HepG2 (cell line): ENCODE results near the gene GPR83. TPM values are rescaled to one million over a fixed set of nuclear protein-coding genes. Genes with fewer than 3 reads are reported as not detected.

ENCODE experiments used
- ATAC-seq: fragments of 200-7000 bp; cut with Tn5 transposase; 3 replicates; pipeline ENCODE4 v1.9.1; 2020; ENCODE audit warnings: mild to moderate bottlenecking, moderate library complexity
- BruUV-seq: library from RNA; stranded (reverse); fragments of 400-500 nt; replicated peaks from 2 replicates; lab custom pipeline; 2021; lab: Mats Ljungman, UMichigan
- CTCF ChIA-PET: fragments of 300-600 bp; formaldehyde crosslinking; extraction: SDS; loops from one replicate; lab custom pipeline; 2021; ENCODE audit warnings: low total read pairs, inconsistent platforms, low intra/inter-chr PET ratio; lab: Yijun Ruan, JAX
- POLR2A ChIA-PET: fragments of 350-600 bp; sonication (Branson Sonifier 250); formaldehyde crosslinking; loops from one replicate; lab custom pipeline; 2020; ENCODE audit warnings: antibody characterized with exemption, inconsistent platforms; lab: Yijun Ruan, JAX
- DNase-seq: peaks from one replicate; pipeline ENCODE4 v3.0.0-alpha.2; 2015; ENCODE audit warnings: low spot score
- FAIRE-seq: peaks from 3 replicates; lab custom pipeline; 2011; peaks lifted over from hg19 to GRCh38; lab: Jason Lieb, UNC
- H2AFZ ChIP-seq: one replicate; pipeline ENCODE4 v1.6.1; 2011; ENCODE audit warnings: low read length, inconsistent platforms
- H3K27ac ChIP-seq: fragments of 300-600 bp; 3 replicates; pipeline ENCODE4 v1.8.0; 2011; ENCODE audit warnings: mixed run types, mild to moderate bottlenecking, mixed read lengths, low read length, inconsistent platforms; ENCODE audit not compliant: insufficient read depth; ENCODE audit errors: extremely low read length
- H3K27me3 ChIP-seq, 2 experiments: fragments of 200-600 bp in 1 of 2; 2 replicates in 1 of 2; 3 replicates in 1 of 2; pipeline versions ENCODE4 v1.6.0 to v1.8.0; 2011; ENCODE audit warnings: low read length in 2 of 2, mild to moderate bottlenecking in 2 of 2, moderate library complexity in 2 of 2, inconsistent platforms in 1 of 2; ENCODE audit not compliant: insufficient read depth in 2 of 2, control insufficient read depth in 1 of 2
- H3K36me3 ChIP-seq, 2 experiments: fragments of 200-600 bp in 1 of 2; replicated peaks in 1 of 2; 2 replicates in 1 of 2; 3 replicates in 1 of 2; pipeline versions ENCODE4 v1.5.1 to v1.8.0; 2011; ENCODE audit warnings: low read length in 2 of 2, inconsistent platforms in 1 of 2; ENCODE audit not compliant: insufficient read depth in 2 of 2, control insufficient read depth in 1 of 2
- H3K4me1 ChIP-seq: 2 replicates; pipeline ENCODE4 v1.5.1; 2012; ENCODE audit warnings: low read length, inconsistent platforms; ENCODE audit not compliant: insufficient read depth
- H3K4me2 ChIP-seq: 2 replicates; pipeline ENCODE4 v1.6.0; 2011; ENCODE audit warnings: low read depth, low read length, inconsistent platforms
- H3K4me3 ChIP-seq, 3 experiments: fragments of 200-600 bp in 1 of 3; sonication (generic), shearing (Covaris generic) in 1 of 3; replicated peaks in 1 of 3; 2 replicates each; pipeline ENCODE4 v1.5.1; 2011 to 2016; ENCODE audit warnings: low read length in 3 of 3, inconsistent platforms in 2 of 3, low read depth in 2 of 3, mild to moderate bottlenecking in 2 of 3, control low read depth in 1 of 3, mixed read lengths in 1 of 3; ENCODE audit not compliant: insufficient read depth in 1 of 3
- H3K79me2 ChIP-seq: one replicate; pipeline ENCODE4 v1.6.1; 2011; ENCODE audit warnings: low read length, inconsistent platforms; ENCODE audit not compliant: insufficient read depth
- H3K9ac ChIP-seq: 2 replicates; pipeline ENCODE4 v1.6.0; 2011; ENCODE audit warnings: mild to moderate bottlenecking, low read depth, low read length, inconsistent platforms; ENCODE audit not compliant: insufficient read depth
- H3K9me3 ChIP-seq: 2 replicates; pipeline ENCODE4 v1.5.1; 2012; ENCODE audit warnings: mild to moderate bottlenecking, low read length
- H4K20me1 ChIP-seq: 2 replicates; pipeline ENCODE4 v1.6.0; 2011; ENCODE audit warnings: inconsistent platforms, mild to moderate bottlenecking, low read length, moderate library complexity; ENCODE audit not compliant: insufficient read depth
- ATF4 ChIP-seq, 2 experiments: fragments of 450-650 bp in 1 of 2; sonication (generic) in 1 of 2; formaldehyde crosslinking; IDR thresholded peaks; 2 replicates each; pipeline versions ENCODE4 v1.5.0 to v1.8.0; 2020 to 2022; ENCODE audit warnings: mild to moderate bottlenecking in 1 of 2, missing genetic modification reagents in 1 of 2
- DR1 ChIP-seq: sonication (generic); formaldehyde crosslinking; IDR thresholded peaks from 2 replicates; pipeline ENCODE4 v1.8.0; 2021; ENCODE audit warnings: mild to moderate bottlenecking, missing genetic modification reagents, inconsistent platforms
- GATAD2A ChIP-seq: IDR thresholded peaks from 2 replicates; pipeline ENCODE4 v1.6.1; 2016
- HMG20A ChIP-seq: IDR thresholded peaks from 2 replicates; pipeline ENCODE4 v1.6.1; 2016; ENCODE audit warnings: borderline replicate concordance
- MAF1 ChIP-seq: sonication (generic); formaldehyde crosslinking; IDR thresholded peaks from 2 replicates; pipeline ENCODE4 v1.5.0; 2020; ENCODE audit warnings: missing genetic modification reagents, borderline replicate concordance
- TBX3 ChIP-seq: fragments of 450-650 bp; IDR thresholded peaks from 2 replicates; pipeline ENCODE4 v1.6.1; 2017; ENCODE audit warnings: antibody characterized with exemption, mild to moderate bottlenecking, inconsistent platforms, borderline replicate concordance
- U2AF2 ChIP-seq: fragments of 200-400 bp; formaldehyde crosslinking; IDR thresholded peaks from 2 replicates; pipeline ENCODE4 v1.6.1; 2017; ENCODE audit warnings: low read depth, mild to moderate bottlenecking, low read length
- UBTF ChIP-seq: sonication (generic); formaldehyde crosslinking; IDR thresholded peaks from 2 replicates; pipeline ENCODE4 v1.4.0; 2020; ENCODE audit warnings: mild to moderate bottlenecking, missing genetic modification reagents
- ZNF598 ChIP-seq: sonication (generic); formaldehyde crosslinking; IDR thresholded peaks from 2 replicates; pipeline ENCODE4 v1.5.1; 2020; ENCODE audit warnings: mild to moderate bottlenecking, missing genetic modification reagents, borderline replicate concordance
- WGBS: methylation state at CpG from one replicate; pipeline ENCODE4 v1.1.6; 2017; ENCODE audit warnings: low lambda C conversion rate; 5-methylcytosine and 5-hydroxymethylcytosine counted together
- in situ Hi-C: cut with HindIII; loops from 2 replicates; pipeline ENCODE4 v1.10.0; 2017; ENCODE audit warnings: low pct_unique_long_range_greater_than_20kb; ENCODE audit not compliant: extremely low pct_ligation_motif_present
- intact Hi-C: fragments of 100-400 bp; cut with micrococcal nuclease; formaldehyde crosslinking; loops from one replicate; pipeline ENCODE4 v1.10.0; 2022; ENCODE audit not compliant: unreplicated experiment
- polyA plus RNA-seq, 8 experiments: library from polyadenylated mRNA; depleted of rRNA in 3 of 8; stranded (reverse) in 7 of 8; unstranded in 1 of 8; fragments of >200 nt; fragmentation: Illumina TruSeq in 4 of 8; extraction: Trizol in 4 of 8; gene quantifications; 2 replicates each; pipeline versions ENCODE4 v1.2.1 to v1.2.3, GENCODE V29; 2011 to 2016; ENCODE audit warnings: low read depth in 4 of 8, missing spikeins in 1 of 8, mixed read lengths in 1 of 8; ENCODE audit not compliant: insufficient read depth in 1 of 8
- total RNA-seq, 5 experiments: library from RNA; depleted of rRNA; stranded (reverse); fragments of >200 nt; fragmentation: Illumina TruSeq; extraction: Trizol; gene quantifications; 2 replicates each; pipeline ENCODE4 v1.2.3, GENCODE V29; 2016; ENCODE audit warnings: low read depth in 1 of 5
- TF ChIP-seq, protein P1 (sequence below): IDR thresholded peaks from 2 replicates; pipeline ENCODE4 v1.6.1; 2016
- TF ChIP-seq, protein P2 (sequence below): sonication (generic); formaldehyde crosslinking; IDR thresholded peaks from 2 replicates; pipeline ENCODE4 v1.4.0; 2020; ENCODE audit warnings: missing genetic modification reagents
- TF ChIP-seq, protein P3 (sequence below): sonication (generic); formaldehyde crosslinking; IDR thresholded peaks from 2 replicates; pipeline ENCODE4 v1.5.0; 2020; ENCODE audit warnings: mild to moderate bottlenecking, missing genetic modification reagents

GPR83 gene
- total and polyA plus RNA-seq, 2 of the 13 experiments (the other 11 are each of a cell fraction or from before 2014, with no cell fraction given) = 0.04 to 0.11 TPM

DNA sequence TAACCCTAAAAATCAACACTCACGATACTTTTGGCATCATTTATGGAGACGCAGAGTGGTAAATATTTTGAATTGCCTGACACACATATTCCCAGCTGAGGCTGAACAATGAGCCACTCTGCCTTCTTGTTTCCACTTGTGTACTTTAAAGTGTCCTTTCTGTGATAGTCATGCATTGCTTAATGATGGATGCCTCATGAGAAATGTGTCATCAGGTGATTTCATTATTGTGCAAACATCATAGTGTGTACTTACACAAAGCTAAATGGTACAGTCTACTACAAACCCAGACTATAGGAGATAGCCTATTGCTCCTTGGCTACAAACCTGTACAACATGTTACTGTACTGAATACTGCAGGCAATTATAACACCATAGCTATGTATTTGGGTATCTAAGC, 48.2 kb upstream of the GPR83 start:
- in situ Hi-C loops (no loop called here), intact Hi-C loops (no loop called here)
- CTCF ChIA-PET = no interaction called here
- Histone ChIP-seq H3K79me2 (no peaks in the 10 kb centered on the region), H3K4me1 (no peaks in the 10 kb centered on the region), H4K20me1 (no peaks in the 10 kb centered on the region), H2AFZ (no peak overlapping the region), H3K9ac (no peak overlapping the region), H3K4me3 (no peak overlapping the region), H3K27me3 (no peaks in the 10 kb centered on the region), H3K27ac (no peak overlapping the region), H3K9me3 (no peaks in the 10 kb centered on the region), H3K36me3 (peaks cover 4 to 14% of the 10 kb centered on the region in 2 experiments; a peak in 3 of 5 replicates), H3K4me2 (no peak overlapping the region)
- no TSS peak for BruUV-seq
- DNase-seq (peak; percentile 83), ATAC-seq (peak; percentile 63), FAIRE-seq (no peak)
- 85% methylated on average over 2 of the region's 2 CpGs for WGBS
- POLR2A ChIA-PET = no interaction called here
- peak in 1 of 2 experiments; percentile 61; a peak in 1 of 4 replicates for TF ChIP-seq ATF4 (CRISPR knock-in tag; IDR thresholded peaks at IDR 0.05)
- 0 out of 2 replicates have a peak, but pooled peaks have one; percentile 24 for TF ChIP-seq TBX3
- no peak for TF ChIP-seq UBTF (CRISPR knock-in tag)
- TF ChIP-seq, protein P1, sequence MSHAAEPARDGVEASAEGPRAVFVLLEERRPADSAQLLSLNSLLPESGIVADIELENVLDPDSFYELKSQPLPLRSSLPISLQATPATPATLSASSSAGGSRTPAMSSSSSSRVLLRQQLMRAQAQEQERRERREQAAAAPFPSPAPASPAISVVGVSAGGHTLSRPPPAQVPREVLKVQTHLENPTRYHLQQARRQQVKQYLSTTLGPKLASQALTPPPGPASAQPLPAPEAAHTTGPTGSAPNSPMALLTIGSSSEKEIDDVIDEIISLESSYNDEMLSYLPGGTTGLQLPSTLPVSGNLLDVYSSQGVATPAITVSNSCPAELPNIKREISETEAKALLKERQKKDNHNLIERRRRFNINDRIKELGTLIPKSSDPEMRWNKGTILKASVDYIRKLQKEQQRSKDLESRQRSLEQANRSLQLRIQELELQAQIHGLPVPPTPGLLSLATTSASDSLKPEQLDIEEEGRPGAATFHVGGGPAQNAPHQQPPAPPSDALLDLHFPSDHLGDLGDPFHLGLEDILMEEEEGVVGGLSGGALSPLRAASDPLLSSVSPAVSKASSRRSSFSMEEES (CRISPR knock-in tag) = 0 out of 2 replicates have a peak, but pooled peaks have one; percentile 42
- TF ChIP-seq HMG20A (CRISPR knock-in tag) = peak; percentile 47; the same call in 1 of the 2 replicates
- TF ChIP-seq, protein P2, sequence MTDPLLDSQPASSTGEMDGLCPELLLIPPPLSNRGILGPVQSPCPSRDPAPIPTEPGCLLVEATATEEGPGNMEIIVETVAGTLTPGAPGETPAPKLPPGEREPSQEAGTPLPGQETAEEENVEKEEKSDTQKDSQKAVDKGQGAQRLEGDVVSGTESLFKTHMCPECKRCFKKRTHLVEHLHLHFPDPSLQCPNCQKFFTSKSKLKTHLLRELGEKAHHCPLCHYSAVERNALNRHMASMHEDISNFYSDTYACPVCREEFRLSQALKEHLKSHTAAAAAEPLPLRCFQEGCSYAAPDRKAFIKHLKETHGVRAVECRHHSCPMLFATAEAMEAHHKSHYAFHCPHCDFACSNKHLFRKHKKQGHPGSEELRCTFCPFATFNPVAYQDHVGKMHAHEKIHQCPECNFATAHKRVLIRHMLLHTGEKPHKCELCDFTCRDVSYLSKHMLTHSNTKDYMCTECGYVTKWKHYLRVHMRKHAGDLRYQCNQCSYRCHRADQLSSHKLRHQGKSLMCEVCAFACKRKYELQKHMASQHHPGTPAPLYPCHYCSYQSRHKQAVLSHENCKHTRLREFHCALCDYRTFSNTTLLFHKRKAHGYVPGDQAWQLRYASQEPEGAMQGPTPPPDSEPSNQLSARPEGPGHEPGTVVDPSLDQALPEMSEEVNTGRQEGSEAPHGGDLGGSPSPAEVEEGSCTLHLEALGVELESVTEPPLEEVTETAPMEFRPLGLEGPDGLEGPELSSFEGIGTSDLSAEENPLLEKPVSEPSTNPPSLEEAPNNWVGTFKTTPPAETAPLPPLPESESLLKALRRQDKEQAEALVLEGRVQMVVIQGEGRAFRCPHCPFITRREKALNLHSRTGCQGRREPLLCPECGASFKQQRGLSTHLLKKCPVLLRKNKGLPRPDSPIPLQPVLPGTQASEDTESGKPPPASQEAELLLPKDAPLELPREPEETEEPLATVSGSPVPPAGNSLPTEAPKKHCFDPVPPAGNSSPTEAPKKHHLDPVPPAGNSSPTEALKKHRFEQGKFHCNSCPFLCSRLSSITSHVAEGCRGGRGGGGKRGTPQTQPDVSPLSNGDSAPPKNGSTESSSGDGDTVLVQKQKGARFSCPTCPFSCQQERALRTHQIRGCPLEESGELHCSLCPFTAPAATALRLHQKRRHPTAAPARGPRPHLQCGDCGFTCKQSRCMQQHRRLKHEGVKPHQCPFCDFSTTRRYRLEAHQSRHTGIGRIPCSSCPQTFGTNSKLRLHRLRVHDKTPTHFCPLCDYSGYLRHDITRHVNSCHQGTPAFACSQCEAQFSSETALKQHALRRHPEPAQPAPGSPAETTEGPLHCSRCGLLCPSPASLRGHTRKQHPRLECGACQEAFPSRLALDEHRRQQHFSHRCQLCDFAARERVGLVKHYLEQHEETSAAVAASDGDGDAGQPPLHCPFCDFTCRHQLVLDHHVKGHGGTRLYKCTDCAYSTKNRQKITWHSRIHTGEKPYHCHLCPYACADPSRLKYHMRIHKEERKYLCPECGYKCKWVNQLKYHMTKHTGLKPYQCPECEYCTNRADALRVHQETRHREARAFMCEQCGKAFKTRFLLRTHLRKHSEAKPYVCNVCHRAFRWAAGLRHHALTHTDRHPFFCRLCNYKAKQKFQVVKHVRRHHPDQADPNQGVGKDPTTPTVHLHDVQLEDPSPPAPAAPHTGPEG (CRISPR knock-in tag) = no peak
- no peak for TF ChIP-seq U2AF2
- no peak for TF ChIP-seq ZNF598 (CRISPR knock-in tag)
- TF ChIP-seq MAF1 = no peak
- no peak for TF ChIP-seq DR1
- TF ChIP-seq, protein P3, sequence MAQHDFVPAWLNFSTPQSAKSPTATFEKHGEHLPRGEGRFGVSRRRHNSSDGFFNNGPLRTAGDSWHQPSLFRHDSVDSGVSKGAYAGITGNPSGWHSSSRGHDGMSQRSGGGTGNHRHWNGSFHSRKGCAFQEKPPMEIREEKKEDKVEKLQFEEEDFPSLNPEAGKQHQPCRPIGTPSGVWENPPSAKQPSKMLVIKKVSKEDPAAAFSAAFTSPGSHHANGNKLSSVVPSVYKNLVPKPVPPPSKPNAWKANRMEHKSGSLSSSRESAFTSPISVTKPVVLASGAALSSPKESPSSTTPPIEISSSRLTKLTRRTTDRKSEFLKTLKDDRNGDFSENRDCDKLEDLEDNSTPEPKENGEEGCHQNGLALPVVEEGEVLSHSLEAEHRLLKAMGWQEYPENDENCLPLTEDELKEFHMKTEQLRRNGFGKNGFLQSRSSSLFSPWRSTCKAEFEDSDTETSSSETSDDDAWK (CRISPR knock-in tag) = no peak
- 0 out of 2 replicates have a peak, but pooled peaks have one; percentile 25 for TF ChIP-seq GATAD2A (CRISPR knock-in tag)
